A549 (cell line): ENCODE data around the gene PRR3. TPM values are rescaled to one million over a fixed set of nuclear protein-coding genes. Genes with fewer than 3 reads are reported as not detected.
A peak's percentile ranks its signal among the peaks of the same experiment; 100 is the strongest.

Experiments
- ATAC-seq, 2 experiments: fragments of 200-7000 bp in 1 of 2; fragments of >200 bp in 1 of 2; cut with Nextera tagmentation in 1 of 2; cut with Tn5 transposase in 1 of 2; 3 replicates each; pipeline versions ENCODE4 v1.8.0 to v1.9.1; 2018 to 2020; ENCODE audit warnings: mild to moderate bottlenecking in 1 of 2, moderate library complexity in 1 of 2
- CTCF ChIA-PET: fragments of 300-600 bp; sonication (Branson Sonifier 250); formaldehyde crosslinking; extraction: SDS; loops from one replicate; lab custom pipeline; 2021; ENCODE audit warnings: antibody characterized with exemption, inconsistent platforms; lab: Yijun Ruan, JAX
- POLR2A ChIA-PET: fragments of 350-600 bp; formaldehyde crosslinking; extraction: SDS; loops from one replicate; lab custom pipeline; 2021; ENCODE audit warnings: antibody characterized with exemption, inconsistent platforms; lab: Yijun Ruan, JAX
- DNase-seq, 2 experiments: peaks; one replicate each; pipeline versions ENCODE4 v3.0.0 to v3.0.0-alpha.2; 2011 to 2016; ENCODE audit warnings: low read depth in 1 of 2, low spot score in 1 of 2
- FAIRE-seq: peaks from 2 replicates; lab custom pipeline; 2011; peaks lifted over from hg19 to GRCh38; lab: Jason Lieb, UNC
- H3K27ac ChIP-seq, 2 experiments: fragments of >200 bp; sonication (Bioruptor Twin); formaldehyde crosslinking; 3 replicates each; pipeline ENCODE4 v1.5.1; 2016 to 2017
- H3K4me1 ChIP-seq: fragments of >200 bp; sonication (Bioruptor Twin); formaldehyde crosslinking; 3 replicates; pipeline ENCODE4 v1.6.1; 2016
- H3K4me2 ChIP-seq: fragments of >200 bp; sonication (Bioruptor Twin); formaldehyde crosslinking; 3 replicates; pipeline ENCODE4 v1.6.1; 2016
- H3K4me3 ChIP-seq: fragments of >200 bp; sonication (Bioruptor Twin); formaldehyde crosslinking; 3 replicates; pipeline ENCODE4 v1.5.1; 2016
- H3K9me3 ChIP-seq: fragments of >200 bp; sonication (Bioruptor Twin); formaldehyde crosslinking; 3 replicates; pipeline ENCODE4 v1.6.1; 2016
- CBX2 ChIP-seq: fragments of 200-600 bp; sonication (generic); IDR thresholded peaks from 2 replicates; pipeline ENCODE4 v1.6.1; 2016; ENCODE audit warnings: low read depth, mild to moderate bottlenecking, borderline replicate concordance
- CEBPB ChIP-seq, 2 experiments: fragments of >200 bp in 1 of 2; sonication (Bioruptor Twin) in 1 of 2; formaldehyde crosslinking in 1 of 2; IDR thresholded peaks; 2 replicates each; pipeline ENCODE4 v1.6.1; 2012 to 2016
- E2F6 ChIP-seq: IDR thresholded peaks from 2 replicates; pipeline ENCODE4 v1.6.1; 2012; ENCODE audit warnings: low read depth, borderline replicate concordance
- EHMT2 ChIP-seq: fragments of 200-600 bp; sonication (generic); IDR thresholded peaks from 2 replicates; pipeline ENCODE4 v1.6.1; 2016; ENCODE audit warnings: antibody characterized with exemption, low read depth, mild to moderate bottlenecking, moderate library complexity
- ELK1 ChIP-seq: fragments of 150-350 bp; IDR thresholded peaks from 2 replicates; pipeline ENCODE4 v1.6.1; 2014; ENCODE audit warnings: low read depth, mild to moderate bottlenecking, low read length
- HMGXB4 ChIP-seq: fragments of 250-450 bp; sonication (Bioruptor Pico); IDR thresholded peaks from 2 replicates; pipeline ENCODE4 v1.5.0; 2021; ENCODE audit warnings: mild to moderate bottlenecking, moderate library complexity, borderline replicate concordance
- HOXA7 ChIP-seq: fragments of 250-450 bp; sonication (Bioruptor Pico); IDR thresholded peaks from 2 replicates; pipeline ENCODE4 v1.5.0; 2020; ENCODE audit warnings: mild to moderate bottlenecking, moderate library complexity
- KDM1A ChIP-seq: fragments of 200-600 bp; sonication (generic); IDR thresholded peaks from 2 replicates; pipeline ENCODE4 v1.6.1; 2016; ENCODE audit warnings: low read depth, mild to moderate bottlenecking
- MAFK ChIP-seq: fragments of 450-650 bp; IDR thresholded peaks from 2 replicates; pipeline ENCODE4 v1.6.1; 2014; ENCODE audit not compliant: partially characterized antibody
- NPAS2 ChIP-seq: fragments of 250-450 bp; sonication (Bioruptor Pico); IDR thresholded peaks from 2 replicates; pipeline ENCODE4 v1.8.0; 2022; ENCODE audit warnings: mild to moderate bottlenecking, moderate library complexity, borderline replicate concordance
- NR3C1 ChIP-seq: fragments of >200 bp; sonication (Bioruptor Twin); formaldehyde crosslinking; IDR thresholded peaks from 3 replicates; pipeline ENCODE4 v1.6.1; 2017
- POLR2A ChIP-seq: IDR thresholded peaks from 2 replicates; pipeline ENCODE4 v1.6.1; 2012; ENCODE audit warnings: mild to moderate bottlenecking, low read length
- RFX5 ChIP-seq: fragments of 450-650 bp; IDR thresholded peaks from 2 replicates; pipeline ENCODE4 v1.7.1; 2014; ENCODE audit warnings: antibody characterized with exemption, mild to moderate bottlenecking, moderate library complexity
- TFCP2L1 ChIP-seq: fragments of 250-450 bp; sonication (Bioruptor Pico); IDR thresholded peaks from 2 replicates; pipeline ENCODE4 v1.5.0; 2021; ENCODE audit warnings: mild to moderate bottlenecking
- USF2 ChIP-seq: fragments of 450-650 bp; IDR thresholded peaks from 2 replicates; pipeline ENCODE4 v1.6.1; 2014; ENCODE audit warnings: antibody characterized with exemption
- ZC3H11A ChIP-seq: fragments of 450-650 bp; IDR thresholded peaks from 2 replicates; pipeline ENCODE4 v1.6.1; 2014; ENCODE audit warnings: antibody characterized with exemption, mild to moderate bottlenecking
- WGBS: methylation state at CpG from one replicate; pipeline ENCODE4 v1.1.6; 2017; ENCODE audit errors: missing lambda C conversion rate; 5-methylcytosine and 5-hydroxymethylcytosine counted together
- polyA plus RNA-seq, 4 experiments: library from polyadenylated mRNA; depleted of rRNA in 3 of 4; stranded (reverse); fragments of >200 nt; fragmentation: RNase III in 1 of 4; extraction: RNeasy Plus Mini Kit Qiagen cat#74134 plus additional on column Dnase treatment in 1 of 4; gene quantifications; 2 replicates in 3 of 4; 3 replicates in 1 of 4; pipeline ENCODE4 v1.2.3, GENCODE V29; 2011 to 2017
- TF ChIP-seq, protein P1 (sequence below): IDR thresholded peaks from 2 replicates; pipeline ENCODE4 v1.6.1; 2012
- TF ChIP-seq, protein P2 (sequence below): fragments of >200 bp; sonication (Bioruptor Twin); formaldehyde crosslinking; IDR thresholded peaks from 2 replicates; pipeline ENCODE4 v1.6.1; 2016

The PRR3 gene
- polyA plus RNA-seq, 2 of the 4 experiments (the other 2 are of a cell fraction), result 13.8 to 24.1 TPM

DNA sequence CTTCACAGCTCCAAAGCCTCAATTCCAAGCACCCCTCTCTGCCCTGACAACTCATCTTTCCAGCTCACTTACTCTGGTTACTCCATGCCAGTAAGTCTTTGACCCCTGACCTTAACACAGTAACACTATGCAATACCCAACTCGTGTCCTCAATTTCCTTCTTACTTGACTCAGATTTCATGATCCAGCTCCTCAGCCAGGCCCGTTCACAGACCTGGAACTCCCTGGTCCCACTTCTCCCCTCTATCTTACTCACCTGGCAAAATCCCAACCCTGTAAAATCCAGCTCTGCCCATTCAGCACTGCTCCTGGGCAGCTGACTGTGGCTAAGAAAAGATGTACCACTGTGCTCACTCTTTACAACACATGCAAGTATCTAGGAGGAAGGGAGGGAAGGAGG lies 8.7 kb upstream of the PRR3 start (continued):
- TF ChIP-seq RFX5, result no peak
- TF ChIP-seq, protein P1, sequence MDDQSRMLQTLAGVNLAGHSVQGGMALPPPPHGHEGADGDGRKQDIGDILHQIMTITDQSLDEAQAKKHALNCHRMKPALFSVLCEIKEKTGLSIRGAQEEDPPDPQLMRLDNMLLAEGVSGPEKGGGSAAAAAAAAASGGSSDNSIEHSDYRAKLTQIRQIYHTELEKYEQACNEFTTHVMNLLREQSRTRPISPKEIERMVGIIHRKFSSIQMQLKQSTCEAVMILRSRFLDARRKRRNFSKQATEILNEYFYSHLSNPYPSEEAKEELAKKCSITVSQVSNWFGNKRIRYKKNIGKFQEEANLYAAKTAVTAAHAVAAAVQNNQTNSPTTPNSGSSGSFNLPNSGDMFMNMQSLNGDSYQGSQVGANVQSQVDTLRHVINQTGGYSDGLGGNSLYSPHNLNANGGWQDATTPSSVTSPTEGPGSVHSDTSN, result no peak
- TF ChIP-seq NR3C1, result no peak
- TF ChIP-seq POLR2A, result no peak

GRCh38 chr6:30554404-30554803 lies 2.7 kb upstream of the PRR3 start:
- DNase-seq, result no peak
- FAIRE-seq, result no peak
- WGBS, result 90% methylated on average over 4 of the region's 4 CpGs
- no peak for ATAC-seq
- POLR2A ChIA-PET, result no interaction called here
- TF ChIP-seq KDM1A (no peak), HOXA7 (no peak), ELK1 (no peak), CEBPB (IDR thresholded peaks at IDR 0.05) (no peak), ZC3H11A (no peak), NPAS2 (CRISPR knock-in tag) (no peak), RFX5 (no peak), USF2 (no peak), E2F6 (no peak), CBX2 (no peak), TFCP2L1 (no peak), EHMT2 (no peak)
- TF ChIP-seq, protein P2, sequence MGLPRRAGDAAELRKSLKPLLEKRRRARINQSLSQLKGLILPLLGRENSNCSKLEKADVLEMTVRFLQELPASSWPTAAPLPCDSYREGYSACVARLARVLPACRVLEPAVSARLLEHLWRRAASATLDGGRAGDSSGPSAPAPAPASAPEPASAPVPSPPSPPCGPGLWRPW, result no peak
- TF ChIP-seq, all 56 proteins: peak for 0
- CTCF ChIA-PET, result interaction anchor here (0.8 to 9.4 kb wide), 2 partner anchors 11 to 18 kb away, joined by 3 to 103 read pairs; no protein-coding TSS in a partner anchor
- H3K4me1 ChIP-seq, result peaks cover 13% of the 10 kb centered on the region; the same call in 2 of the 3 replicates
- H3K27ac ChIP-seq, result no peak overlapping the region
- no peak overlapping the region for H3K4me2 ChIP-seq
- H3K9me3 ChIP-seq, result no peaks in the 10 kb centered on the region
- H3K4me3 ChIP-seq, result no peak overlapping the region

DNA sequence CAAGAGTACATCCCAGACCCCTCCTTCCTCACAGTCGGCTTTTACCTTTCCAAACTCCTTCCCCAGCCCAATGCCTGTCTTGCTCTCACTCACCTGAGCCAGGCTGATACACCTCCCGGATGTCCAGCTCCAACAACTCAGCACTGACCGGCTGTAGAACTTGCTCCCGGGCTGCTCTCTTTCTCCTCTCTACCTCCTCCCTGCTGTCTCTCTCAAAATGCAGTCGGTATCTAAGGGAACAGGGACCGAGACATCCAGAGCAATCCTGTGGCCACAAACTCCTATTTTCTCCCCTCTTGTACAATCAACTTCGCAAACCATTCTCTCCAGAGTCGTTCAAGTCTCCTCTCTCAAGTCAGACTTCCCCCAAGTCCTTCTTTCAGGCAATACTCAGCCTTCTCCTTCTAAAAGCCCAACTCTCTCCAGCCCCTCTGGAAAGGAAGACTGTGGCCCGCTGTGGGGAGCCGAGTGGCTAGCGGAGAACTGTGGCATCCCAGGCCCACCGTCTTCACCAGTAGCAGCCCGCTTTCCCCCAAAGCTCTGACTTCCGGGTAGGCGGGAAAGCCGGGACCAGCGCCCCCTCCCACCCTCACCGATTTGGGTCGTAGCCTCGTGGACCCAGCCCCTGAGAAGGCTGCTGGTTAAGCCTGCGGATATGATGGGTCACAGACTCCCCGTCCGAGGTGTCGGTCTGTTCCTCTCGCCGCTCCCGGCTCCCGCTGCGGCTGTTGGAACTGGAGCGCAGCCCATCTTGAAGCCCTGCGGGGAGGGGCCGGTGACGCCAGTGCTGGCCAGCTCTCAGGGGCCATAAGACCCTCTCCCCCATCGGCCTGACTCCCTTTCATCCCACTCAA lies 1.9 kb upstream of the PRR3 start:
- FAIRE-seq (no peak), DNase-seq (no peak)

More for the DNA sequence above, 1.9 kb upstream of the PRR3 start:
- Histone ChIP-seq H3K4me1 (peaks cover 13% of the 10 kb centered on the region; the same call in 2 of the 3 replicates), H3K9me3 (no peaks in the 10 kb centered on the region), H3K4me3 (peak overlapping the region; percentile 88), H3K4me2 (peak overlapping the region; percentile 93), H3K27ac (peak overlapping the region; percentile 91 to 94)
- peak in 1 of 2 experiments; percentile 9; a peak in 3 of 6 replicates for ATAC-seq
- no peak for TF ChIP-seq MAFK
- no peak for TF ChIP-seq CBX2
- TF ChIP-seq HMGXB4 (CRISPR knock-in tag), result no peak
- ChIA-PET POLR2A (no interaction called here), CTCF (interaction anchor here (0.8 to 9.4 kb wide), 2 partner anchors 12 to 19 kb away, joined by 3 to 103 read pairs; no protein-coding TSS in a partner anchor)
- WGBS, result 70% methylated on average over 18 of the region's 34 CpGs
